Glutamatergic neuron (in vitro differentiated cells): ENCODE measurements around the gene ARHGAP6. TPM values are rescaled to one million over a fixed set of nuclear protein-coding genes. Genes with fewer than 3 reads are reported as not detected.

Experiments
- DNase-seq: peaks from one replicate; pipeline ENCODE4 v3.0.0; 2022
- H3K27ac Mint-ChIP-seq: one replicate; pipeline ENCODE4 v1.8.0; 2020; ENCODE audit warnings: mild to moderate bottlenecking, mixed read lengths, inconsistent platforms; ENCODE audit not compliant: unreplicated experiment
- H3K27me3 Mint-ChIP-seq: one replicate; pipeline ENCODE4 v1.8.0; 2020; ENCODE audit warnings: mild to moderate bottlenecking, moderate library complexity, mixed read lengths, inconsistent platforms; ENCODE audit not compliant: unreplicated experiment
- H3K36me3 Mint-ChIP-seq: one replicate; pipeline ENCODE4 v1.8.0; 2020; ENCODE audit warnings: mild to moderate bottlenecking, mixed read lengths, inconsistent platforms; ENCODE audit not compliant: unreplicated experiment
- H3K4me1 Mint-ChIP-seq: one replicate; pipeline ENCODE4 v1.8.0; 2020; ENCODE audit warnings: mild to moderate bottlenecking, low read depth, mixed read lengths, inconsistent platforms; ENCODE audit not compliant: unreplicated experiment
- H3K4me3 Mint-ChIP-seq: one replicate; pipeline ENCODE4 v1.8.0; 2020; ENCODE audit warnings: mild to moderate bottlenecking, mixed read lengths, inconsistent platforms; ENCODE audit not compliant: unreplicated experiment
- H3K9me3 Mint-ChIP-seq: one replicate; pipeline ENCODE4 v1.8.0; 2020; ENCODE audit warnings: mild to moderate bottlenecking, moderate library complexity, mixed read lengths, inconsistent platforms; ENCODE audit not compliant: unreplicated experiment
- CTCF ChIP-seq: fragments of 200-600 bp; sonication (generic); IDR thresholded peaks from one replicate; pipeline ENCODE4 v1.5.0; 2021; ENCODE audit not compliant: partially characterized antibody, unreplicated experiment
- total RNA-seq: library from RNA; stranded (reverse); fragmentation: NEBNext Ultra II Directional; extraction: Animal tissue kit (Norgen Biotek cat#: 25700); gene quantifications from one replicate; pipeline ENCODE4 v1.2.1, GENCODE V29; 2021; ENCODE audit not compliant: unreplicated experiment

ARHGAP6 gene
- total RNA-seq, 1 donor from 2014 or later = 3.6 TPM

GRCh38 chrX:11647138-11647537 lies 18.6 kb downstream of the ARHGAP6 start:
- TF ChIP-seq CTCF = no peak
- no peak for DNase-seq
- Mint-ChIP-seq H3K4me1 (no peaks in the 10 kb centered on the region), H3K36me3 (no peaks in the 10 kb centered on the region), H3K27me3 (peaks cover 2% of the 10 kb centered on the region), H3K9me3 (no peaks in the 10 kb centered on the region), H3K27ac (no peak overlapping the region), H3K4me3 (no peak overlapping the region)

- no peak overlapping the region for H3K27ac Mint-ChIP-seq
- no peak for TF ChIP-seq CTCF
- H3K36me3 Mint-ChIP-seq = no peaks in the 10 kb centered on the region
- no peaks in the 10 kb centered on the region for H3K4me1 Mint-ChIP-seq
- H3K4me3 Mint-ChIP-seq = no peak overlapping the region
- H3K9me3 Mint-ChIP-seq = no peaks in the 10 kb centered on the region
- DNase-seq = no peak
- no peaks in the 10 kb centered on the region for H3K27me3 Mint-ChIP-seq
Observed at GRCh38 chrX:11641349-11642065, 24.2 kb downstream of the ARHGAP6 start.

- no peak for DNase-seq
- Mint-ChIP-seq H3K27me3 (no peaks in the 10 kb centered on the region), H3K9me3 (no peaks in the 10 kb centered on the region), H3K4me1 (no peaks in the 10 kb centered on the region), H3K27ac (no peak overlapping the region), H3K36me3 (no peaks in the 10 kb centered on the region), H3K4me3 (no peak overlapping the region)
- TF ChIP-seq CTCF = no peak
Observed at GRCh38 chrX:11640089-11640488, 25.6 kb downstream of the ARHGAP6 start.

- Mint-ChIP-seq H3K27ac (no peak overlapping the region), H3K4me1 (no peaks in the 10 kb centered on the region), H3K36me3 (no peaks in the 10 kb centered on the region), H3K27me3 (no peaks in the 10 kb centered on the region), H3K4me3 (no peak overlapping the region), H3K9me3 (no peaks in the 10 kb centered on the region)
- no peak for TF ChIP-seq CTCF
- no peak for DNase-seq
Observed at GRCh38 chrX:11632732-11633131, 33.0 kb downstream of the ARHGAP6 start.

- Mint-ChIP-seq H3K27ac (no peak overlapping the region), H3K9me3 (no peaks in the 10 kb centered on the region)
- no peak for DNase-seq
Observed at GRCh38 chrX:11629593-11630211, 36.0 kb downstream of the ARHGAP6 start.

More at GRCh38 chrX:11629593-11630211, 36.0 kb downstream of the ARHGAP6 start:
- H3K27me3 Mint-ChIP-seq = no peaks in the 10 kb centered on the region
- no peak for TF ChIP-seq CTCF
- no peaks in the 10 kb centered on the region for H3K36me3 Mint-ChIP-seq
- no peaks in the 10 kb centered on the region for H3K4me1 Mint-ChIP-seq
- H3K4me3 Mint-ChIP-seq = no peak overlapping the region
